ENCODE measurements around the gene IL17RB. TPM values are rescaled to one million over a fixed set of nuclear protein-coding genes. Genes with fewer than 3 reads are reported as not detected.

Gene IL17RB
- total RNA-seq, 1 experiment from 2014 or later, result not detected

DNA sequence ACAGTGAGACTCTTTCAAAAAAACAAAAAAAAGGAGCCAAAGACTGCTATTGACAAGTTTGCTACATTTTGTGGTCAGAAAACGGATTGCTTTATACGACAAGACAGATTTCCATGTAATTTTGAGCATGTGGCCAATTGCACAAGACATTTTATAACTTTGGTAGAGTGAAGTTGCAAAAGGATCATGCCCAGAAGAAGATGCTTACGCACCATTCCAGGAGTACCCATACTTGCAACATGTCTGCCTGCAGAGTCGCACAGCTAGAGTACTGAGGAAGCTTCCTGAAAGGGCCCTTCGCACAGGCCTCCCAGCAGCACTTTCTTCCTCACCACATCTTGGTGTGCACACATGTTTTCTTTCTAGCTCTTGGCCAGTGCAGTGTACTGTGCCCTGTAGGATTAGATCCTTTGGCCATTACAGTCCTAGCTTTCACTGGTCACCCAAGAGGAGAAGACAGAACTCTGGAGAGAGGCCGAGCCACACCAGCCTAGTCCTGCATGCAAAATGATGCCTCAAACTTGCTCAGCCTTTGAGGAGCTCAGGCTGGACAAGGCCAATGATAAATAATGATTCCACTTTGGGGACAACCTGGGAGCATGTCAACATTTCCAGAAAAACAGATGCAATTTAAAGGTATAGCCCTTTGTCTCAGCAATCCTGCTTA lies 11.8 kb upstream of the IL17RB start:
- no peaks in the 10 kb centered on the region for H3K36me3 ChIP-seq (ENCODE audit: insufficient read depth, low read length, poor library complexity, severe bottlenecking)
- POLR2A ChIA-PET (ENCODE audit: low non-redundant PET), result no interaction called here
- TF ChIP-seq, protein P1, sequence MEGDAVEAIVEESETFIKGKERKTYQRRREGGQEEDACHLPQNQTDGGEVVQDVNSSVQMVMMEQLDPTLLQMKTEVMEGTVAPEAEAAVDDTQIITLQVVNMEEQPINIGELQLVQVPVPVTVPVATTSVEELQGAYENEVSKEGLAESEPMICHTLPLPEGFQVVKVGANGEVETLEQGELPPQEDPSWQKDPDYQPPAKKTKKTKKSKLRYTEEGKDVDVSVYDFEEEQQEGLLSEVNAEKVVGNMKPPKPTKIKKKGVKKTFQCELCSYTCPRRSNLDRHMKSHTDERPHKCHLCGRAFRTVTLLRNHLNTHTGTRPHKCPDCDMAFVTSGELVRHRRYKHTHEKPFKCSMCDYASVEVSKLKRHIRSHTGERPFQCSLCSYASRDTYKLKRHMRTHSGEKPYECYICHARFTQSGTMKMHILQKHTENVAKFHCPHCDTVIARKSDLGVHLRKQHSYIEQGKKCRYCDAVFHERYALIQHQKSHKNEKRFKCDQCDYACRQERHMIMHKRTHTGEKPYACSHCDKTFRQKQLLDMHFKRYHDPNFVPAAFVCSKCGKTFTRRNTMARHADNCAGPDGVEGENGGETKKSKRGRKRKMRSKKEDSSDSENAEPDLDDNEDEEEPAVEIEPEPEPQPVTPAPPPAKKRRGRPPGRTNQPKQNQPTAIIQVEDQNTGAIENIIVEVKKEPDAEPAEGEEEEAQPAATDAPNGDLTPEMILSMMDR (conservative IDR thresholded peaks at IDR 0.05; ENCODE audit: low read depth, low read length), result no peak
- no peak for TF ChIP-seq EZH2 (IDR thresholded peaks at IDR 0.05; ENCODE audit: borderline replicate concordance, low read depth, low read length, poor library complexity, severe bottlenecking)
- intact Hi-C loops (cut with micrococcal nuclease; ENCODE audit: unreplicated experiment), result no loop called here
- BruUV-seq (replicated peaks), result no TSS peak
- no peaks in the 10 kb centered on the region for H3K9me3 ChIP-seq (ENCODE audit: low read depth, low read length, poor library complexity, severe bottlenecking)
- CTCF ChIA-PET, result no interaction called here
- no peak for DNase-seq (ENCODE audit: low spot score)
- H3K4me3 ChIP-seq (ENCODE audit: low read depth, low read length, poor library complexity, severe bottlenecking), result no peak overlapping the region
- no peak overlapping the region for H3K27ac ChIP-seq (ENCODE audit: low read depth, low read length, poor library complexity, severe bottlenecking)
- no peaks in the 10 kb centered on the region for H3K4me1 ChIP-seq (ENCODE audit: insufficient read depth, low read length, poor library complexity, severe bottlenecking)
- no peaks in the 10 kb centered on the region for H3K27me3 ChIP-seq (replicated peaks; ENCODE audit: insufficient read depth, low read depth, low read length, poor library complexity)

DNA sequence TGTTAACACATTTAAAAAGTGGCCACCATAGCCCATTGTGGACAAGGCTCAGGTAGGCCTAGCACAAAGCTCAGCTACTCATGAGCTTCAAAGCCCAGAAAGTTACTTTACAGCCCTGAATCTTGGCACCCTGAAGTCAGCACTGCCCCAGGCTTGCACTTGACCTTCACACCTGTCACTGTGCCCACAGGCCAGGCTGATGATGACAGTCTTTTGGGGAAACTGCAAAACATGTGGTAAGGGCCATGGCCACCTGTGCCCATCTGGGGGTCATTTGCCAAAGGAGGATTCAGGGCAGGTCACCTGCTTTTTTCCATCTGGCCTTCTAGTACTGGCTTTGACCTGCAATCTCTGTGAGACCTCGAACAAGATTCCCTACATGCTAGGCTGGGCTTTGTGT lies 11.1 kb upstream of the IL17RB start:
- Histone ChIP-seq H3K4me1 (ENCODE audit: insufficient read depth, low read length, poor library complexity, severe bottlenecking) (no peaks in the 10 kb centered on the region), H3K27ac (ENCODE audit: low read depth, low read length, poor library complexity, severe bottlenecking) (no peak overlapping the region), H3K27me3 (replicated peaks; ENCODE audit: insufficient read depth, low read depth, low read length, poor library complexity) (no peaks in the 10 kb centered on the region), H3K9me3 (ENCODE audit: low read depth, low read length, poor library complexity, severe bottlenecking) (no peaks in the 10 kb centered on the region), H3K4me3 (ENCODE audit: low read depth, low read length, poor library complexity, severe bottlenecking) (no peak overlapping the region), H3K36me3 (ENCODE audit: insufficient read depth, low read length, poor library complexity, severe bottlenecking) (no peaks in the 10 kb centered on the region)
- intact Hi-C loops (cut with micrococcal nuclease; ENCODE audit: unreplicated experiment), result no loop called here
- no TSS peak for BruUV-seq (replicated peaks)
- no peak for DNase-seq (ENCODE audit: low spot score)
- TF ChIP-seq EZH2 (IDR thresholded peaks at IDR 0.05; ENCODE audit: borderline replicate concordance, low read depth, low read length, poor library complexity, severe bottlenecking), result no peak
- TF ChIP-seq, protein P1 (conservative IDR thresholded peaks at IDR 0.05; ENCODE audit: low read depth, low read length), result no peak
- ChIA-PET POLR2A (ENCODE audit: low non-redundant PET) (no interaction called here), CTCF (no interaction called here)

DNA sequence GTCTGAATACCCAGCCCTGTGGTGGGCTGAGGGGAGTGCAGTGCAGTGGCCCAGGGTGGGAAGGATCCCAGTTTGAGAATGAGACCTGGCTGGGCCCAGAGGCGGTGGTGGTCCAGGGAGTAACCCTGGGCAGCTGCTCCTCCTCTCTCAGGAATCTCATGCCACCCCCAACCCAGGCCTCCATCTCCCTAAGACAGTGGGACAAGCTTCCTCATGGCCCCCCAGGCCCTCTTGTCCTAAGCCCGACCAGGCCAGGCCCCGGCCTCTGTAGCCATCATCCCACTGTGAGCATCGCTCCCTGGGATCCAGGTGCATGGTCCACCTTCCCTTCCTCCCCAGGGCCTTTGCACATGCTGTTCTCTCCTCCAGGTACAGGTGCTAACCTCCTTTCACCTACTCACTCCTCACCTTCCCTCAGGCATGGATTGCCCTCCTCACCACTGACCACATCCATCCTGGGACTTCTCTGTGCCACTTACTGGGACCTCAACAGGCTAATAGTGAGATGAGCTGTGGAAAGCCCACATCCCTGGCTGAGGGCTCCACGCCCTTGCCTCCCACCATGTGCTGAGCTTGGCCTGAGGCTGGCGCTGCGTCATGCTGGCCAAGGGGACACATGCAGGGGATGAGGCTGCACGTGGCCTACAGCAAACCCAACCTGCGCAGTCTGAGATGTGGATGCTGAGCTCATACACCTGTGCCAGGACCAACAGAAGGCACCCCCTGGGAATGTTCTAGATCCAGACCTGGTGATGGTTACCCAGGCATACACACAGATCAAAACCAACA lies 10.1 kb upstream of the IL17RB start:
- no peak for TF ChIP-seq EZH2 (IDR thresholded peaks at IDR 0.05; ENCODE audit: borderline replicate concordance, low read depth, low read length, poor library complexity, severe bottlenecking)
- Histone ChIP-seq H3K27me3 (replicated peaks; ENCODE audit: insufficient read depth, low read depth, low read length, poor library complexity) (no peaks in the 10 kb centered on the region), H3K36me3 (ENCODE audit: insufficient read depth, low read length, poor library complexity, severe bottlenecking) (no peaks in the 10 kb centered on the region), H3K27ac (ENCODE audit: low read depth, low read length, poor library complexity, severe bottlenecking) (no peak overlapping the region), H3K4me3 (ENCODE audit: low read depth, low read length, poor library complexity, severe bottlenecking) (no peak overlapping the region), H3K9me3 (ENCODE audit: low read depth, low read length, poor library complexity, severe bottlenecking) (no peaks in the 10 kb centered on the region), H3K4me1 (ENCODE audit: insufficient read depth, low read length, poor library complexity, severe bottlenecking) (no peaks in the 10 kb centered on the region)
- POLR2A ChIA-PET (ENCODE audit: low non-redundant PET), result no interaction called here
- CTCF ChIA-PET, result no interaction called here
- intact Hi-C loops (cut with micrococcal nuclease; ENCODE audit: unreplicated experiment), result no loop called here
- no peak for DNase-seq (ENCODE audit: low spot score)
- no TSS peak for BruUV-seq (replicated peaks)
